Panc1 (cell line): ENCODE measurements around the gene RCOR1.

ENCODE experiments used
- POLR2AphosphoS5 ChIP-seq: IDR thresholded peaks from 2 replicates; pipeline ENCODE4 v1.6.1; 2012; ENCODE audit warnings: mild to moderate bottlenecking, low read depth, low read length, moderate library complexity
- REST ChIP-seq, 2 experiments: IDR thresholded peaks; 2 replicates each; pipeline ENCODE4 v1.6.1; 2011 to 2012; ENCODE audit warnings: low read depth in 2 of 2, control low read depth in 1 of 2, low read length in 1 of 2, mild to moderate bottlenecking in 1 of 2, moderate library complexity in 1 of 2; ENCODE audit not compliant: insufficient read depth in 1 of 2
- SIN3A ChIP-seq: IDR thresholded peaks from 2 replicates; pipeline ENCODE4 v1.6.1; 2012; ENCODE audit warnings: low read depth, mild to moderate bottlenecking, low read length, moderate library complexity, borderline replicate concordance; ENCODE audit not compliant: insufficient read depth
- TF ChIP-seq, protein P1 (sequence below): fragments of 450-650 bp; IDR thresholded peaks from 2 replicates; pipeline ENCODE4 v1.5.1; 2017; ENCODE audit warnings: mild to moderate bottlenecking

- TF ChIP-seq POLR2AphosphoS5 (no peak), SIN3A (no peak), REST (IDR thresholded peaks at IDR 0.05; ENCODE audit: insufficient read depth in 1 of 2, low read depth in 2 of 2, low read length in 1 of 2) (no peak)
- TF ChIP-seq, protein P1, sequence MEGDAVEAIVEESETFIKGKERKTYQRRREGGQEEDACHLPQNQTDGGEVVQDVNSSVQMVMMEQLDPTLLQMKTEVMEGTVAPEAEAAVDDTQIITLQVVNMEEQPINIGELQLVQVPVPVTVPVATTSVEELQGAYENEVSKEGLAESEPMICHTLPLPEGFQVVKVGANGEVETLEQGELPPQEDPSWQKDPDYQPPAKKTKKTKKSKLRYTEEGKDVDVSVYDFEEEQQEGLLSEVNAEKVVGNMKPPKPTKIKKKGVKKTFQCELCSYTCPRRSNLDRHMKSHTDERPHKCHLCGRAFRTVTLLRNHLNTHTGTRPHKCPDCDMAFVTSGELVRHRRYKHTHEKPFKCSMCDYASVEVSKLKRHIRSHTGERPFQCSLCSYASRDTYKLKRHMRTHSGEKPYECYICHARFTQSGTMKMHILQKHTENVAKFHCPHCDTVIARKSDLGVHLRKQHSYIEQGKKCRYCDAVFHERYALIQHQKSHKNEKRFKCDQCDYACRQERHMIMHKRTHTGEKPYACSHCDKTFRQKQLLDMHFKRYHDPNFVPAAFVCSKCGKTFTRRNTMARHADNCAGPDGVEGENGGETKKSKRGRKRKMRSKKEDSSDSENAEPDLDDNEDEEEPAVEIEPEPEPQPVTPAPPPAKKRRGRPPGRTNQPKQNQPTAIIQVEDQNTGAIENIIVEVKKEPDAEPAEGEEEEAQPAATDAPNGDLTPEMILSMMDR, result peak; percentile 80
Measured at GRCh38 chr14:102774391-102775153, 182.1 kb downstream of the RCOR1 start.
